Natural killer cell (primary cell): ENCODE data around the gene NR2F1-AS1. TPM values are rescaled to one million over a fixed set of nuclear protein-coding genes. Genes with fewer than 3 reads are reported as not detected.

Experiments used
- ATAC-seq, 3 donors: fragments of 150-1000 bp in 2 of 3; fragments of 200-7000 bp in 1 of 3; cut with Tn5 transposase; 1 replicate in 1 of 3; 2 replicates in 2 of 3; pipeline ENCODE4 v1.10.0; 2021; ENCODE audit warnings: mild to moderate bottlenecking in 2 of 3, moderate library complexity in 2 of 3
- DNase-seq, 2 donors: peaks; one replicate each; pipeline versions ENCODE4 v3.0.0 to v3.0.0-alpha.2; 2013 to 2021; ENCODE audit warnings: mixed read lengths in 1 of 2
- H3K27ac ChIP-seq: one replicate; pipeline ENCODE4 v1.5.1; 2013; ENCODE audit warnings: mild to moderate bottlenecking, low read length
- H3K27me3 ChIP-seq: one replicate; pipeline ENCODE4 v1.6.1; 2013; ENCODE audit warnings: low read length; ENCODE audit not compliant: control insufficient read depth, insufficient read depth
- H3K36me3 ChIP-seq: one replicate; pipeline ENCODE4 v1.6.1; 2013; ENCODE audit warnings: low read length; ENCODE audit not compliant: control insufficient read depth, insufficient read depth
- H3K4me1 ChIP-seq: one replicate; pipeline ENCODE4 v1.6.1; 2013; ENCODE audit warnings: low read length; ENCODE audit not compliant: control insufficient read depth, insufficient read depth
- H3K4me3 ChIP-seq: one replicate; pipeline ENCODE4 v1.5.1; 2013; ENCODE audit warnings: low read length
- H3K9me3 ChIP-seq: one replicate; pipeline ENCODE4 v1.6.1; 2013; ENCODE audit warnings: low read length; ENCODE audit not compliant: control insufficient read depth, insufficient read depth
- H3K27ac Mint-ChIP-seq, 2 donors: one replicate each; pipeline ENCODE4 v1.8.0; 2022; ENCODE audit warnings: mild to moderate bottlenecking in 2 of 2, mixed read lengths in 2 of 2, moderate library complexity in 1 of 2
- H3K27me3 Mint-ChIP-seq, 2 donors: one replicate each; pipeline ENCODE4 v1.8.0; 2022; ENCODE audit warnings: low read depth in 2 of 2, mixed read lengths in 2 of 2
- H3K36me3 Mint-ChIP-seq: one replicate; pipeline ENCODE4 v1.8.0; 2022; ENCODE audit warnings: mixed read lengths
- H3K4me1 Mint-ChIP-seq, 2 donors: one replicate each; pipeline ENCODE4 v1.8.0; 2022; ENCODE audit warnings: mixed read lengths in 2 of 2
- H3K4me3 Mint-ChIP-seq: one replicate; pipeline ENCODE4 v1.8.0; 2022; ENCODE audit warnings: mild to moderate bottlenecking, moderate library complexity, mixed read lengths
- H3K9me3 Mint-ChIP-seq, 2 donors: one replicate each; pipeline ENCODE4 v1.8.0; 2022; ENCODE audit warnings: mixed read lengths in 2 of 2
- WGBS: methylation state at CpG from one replicate; pipeline ENCODE4 v1.1.7; 2013; ENCODE audit warnings: missing lambda C conversion rate; ENCODE audit not compliant: insufficient coverage; 5-methylcytosine and 5-hydroxymethylcytosine counted together
- intact Hi-C: fragments of 100-400 bp; cut with micrococcal nuclease; formaldehyde crosslinking; loops from one replicate; pipeline ENCODE4 v1.14.2; 2022
- total RNA-seq, 4 donors: library from RNA; stranded (reverse); fragments of 120-200 nt in 1 of 4; gene quantifications; one replicate each; pipeline versions ENCODE4 v1.2.3 to v1.2.4, GENCODE V29; 2013 to 2022
- TF ChIP-seq, protein P1 (sequence below): fragments of 200-600 bp; IDR thresholded peaks from one replicate; pipeline ENCODE4 v1.8.0; 2022; ENCODE audit warnings: antibody characterized with exemption

NR2F1-AS1 gene
- total RNA-seq, 3 donors from 2014 or later (not counting 1 experiment from before 2014, with no cell fraction given): not detected

GRCh38 chr5:93604644-93605515 lies 23.9 kb upstream of the NR2F1-AS1 start:
- Histone ChIP-seq H3K27ac (no peak overlapping the region), H3K4me3 (no peak overlapping the region), H3K9me3 (no peaks in the 10 kb centered on the region), H3K4me1 (peaks cover 7% of the 10 kb centered on the region), H3K27me3 (peaks cover 78% of the 10 kb centered on the region), H3K36me3 (no peaks in the 10 kb centered on the region)
- H3K27me3 Mint-ChIP-seq: peaks cover 43 to 67% of the 10 kb centered on the region in 2 donors
- H3K36me3 Mint-ChIP-seq: peaks cover 8% of the 10 kb centered on the region
- intact Hi-C loops: loop anchor here (10.0 kb wide), 1 partner anchor 310 kb away; no protein-coding TSS in a partner anchor
- H3K27ac Mint-ChIP-seq: no peak overlapping the region
- no peaks in the 10 kb centered on the region for H3K9me3 Mint-ChIP-seq
- TF ChIP-seq, protein P1, sequence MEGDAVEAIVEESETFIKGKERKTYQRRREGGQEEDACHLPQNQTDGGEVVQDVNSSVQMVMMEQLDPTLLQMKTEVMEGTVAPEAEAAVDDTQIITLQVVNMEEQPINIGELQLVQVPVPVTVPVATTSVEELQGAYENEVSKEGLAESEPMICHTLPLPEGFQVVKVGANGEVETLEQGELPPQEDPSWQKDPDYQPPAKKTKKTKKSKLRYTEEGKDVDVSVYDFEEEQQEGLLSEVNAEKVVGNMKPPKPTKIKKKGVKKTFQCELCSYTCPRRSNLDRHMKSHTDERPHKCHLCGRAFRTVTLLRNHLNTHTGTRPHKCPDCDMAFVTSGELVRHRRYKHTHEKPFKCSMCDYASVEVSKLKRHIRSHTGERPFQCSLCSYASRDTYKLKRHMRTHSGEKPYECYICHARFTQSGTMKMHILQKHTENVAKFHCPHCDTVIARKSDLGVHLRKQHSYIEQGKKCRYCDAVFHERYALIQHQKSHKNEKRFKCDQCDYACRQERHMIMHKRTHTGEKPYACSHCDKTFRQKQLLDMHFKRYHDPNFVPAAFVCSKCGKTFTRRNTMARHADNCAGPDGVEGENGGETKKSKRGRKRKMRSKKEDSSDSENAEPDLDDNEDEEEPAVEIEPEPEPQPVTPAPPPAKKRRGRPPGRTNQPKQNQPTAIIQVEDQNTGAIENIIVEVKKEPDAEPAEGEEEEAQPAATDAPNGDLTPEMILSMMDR: no peak
- no peak overlapping the region for H3K4me3 Mint-ChIP-seq
- peaks cover 5 to 16% of the 10 kb centered on the region in 2 donors for H3K4me1 Mint-ChIP-seq
- WGBS: 0% methylated on average over 6 of the region's 10 CpGs
- ATAC-seq: no peak
- no peak for DNase-seq

GRCh38 chr5:93603793-93604643 lies 23.0 kb upstream of the NR2F1-AS1 start:
- ATAC-seq: no peak
- Mint-ChIP-seq H3K27me3 (peaks cover 34 to 59% of the 10 kb centered on the region in 2 donors), H3K9me3 (no peaks in the 10 kb centered on the region), H3K4me3 (no peak overlapping the region), H3K4me1 (peaks cover 5 to 16% of the 10 kb centered on the region in 2 donors), H3K36me3 (peaks cover 8% of the 10 kb centered on the region), H3K27ac (no peak overlapping the region)
- Histone ChIP-seq H3K27ac (no peak overlapping the region), H3K9me3 (no peaks in the 10 kb centered on the region), H3K27me3 (peaks cover 76% of the 10 kb centered on the region), H3K36me3 (no peaks in the 10 kb centered on the region), H3K4me3 (no peak overlapping the region), H3K4me1 (peaks cover 7% of the 10 kb centered on the region)
- DNase-seq: no peak
- TF ChIP-seq, protein P1: no peak
- intact Hi-C loops: loop anchor here (10.0 kb wide), 1 partner anchor 311 kb away; no protein-coding TSS in a partner anchor
- 12% methylated on average over 58 of the region's 58 CpGs for WGBS

DNA sequence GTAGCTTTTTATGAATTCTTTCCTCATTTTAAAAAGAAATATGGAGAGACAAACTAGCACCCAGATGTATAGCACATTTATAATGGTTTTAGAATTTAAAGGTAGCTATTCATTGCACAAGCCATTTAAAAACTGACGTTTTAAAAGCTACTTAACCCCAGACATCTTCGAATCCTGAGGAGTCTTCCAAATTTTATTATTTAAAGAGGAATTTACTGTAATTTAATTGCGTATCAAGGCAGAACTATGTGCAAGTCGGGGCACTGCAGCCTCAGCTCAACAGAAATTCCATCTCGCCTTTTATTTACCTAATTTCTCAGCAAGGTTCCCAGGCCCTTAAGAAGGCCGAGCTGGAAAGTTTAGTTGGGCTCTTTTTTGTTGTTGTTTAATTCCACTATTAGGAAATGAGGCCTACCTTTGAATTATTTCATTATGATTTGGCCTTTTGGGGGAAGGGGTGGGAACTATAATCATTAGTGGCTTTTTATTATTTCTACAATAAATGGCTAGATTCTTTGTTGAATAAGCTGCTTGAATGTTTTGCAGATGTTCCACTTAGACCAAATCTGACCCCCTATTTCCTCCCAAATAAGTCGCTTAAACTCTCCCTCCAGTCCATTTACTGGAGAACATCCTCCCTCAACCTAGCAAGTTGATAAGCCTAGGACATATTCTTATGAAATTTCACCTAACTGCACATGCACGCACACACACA lies 22.2 kb upstream of the NR2F1-AS1 start:
- Mint-ChIP-seq H3K4me3 (no peak overlapping the region), H3K27me3 (peaks cover 27 to 53% of the 10 kb centered on the region in 2 donors), H3K27ac (no peak overlapping the region), H3K4me1 (peaks cover 5 to 16% of the 10 kb centered on the region in 2 donors), H3K9me3 (no peaks in the 10 kb centered on the region), H3K36me3 (peaks cover 8% of the 10 kb centered on the region)
- TF ChIP-seq, protein P1: no peak
- 40% methylated on average over 3 of the region's 8 CpGs for WGBS
- no peaks in the 10 kb centered on the region for H3K9me3 ChIP-seq
- ATAC-seq (no peak), DNase-seq (no peak)
- H3K27ac ChIP-seq: no peak overlapping the region
- no peaks in the 10 kb centered on the region for H3K36me3 ChIP-seq
- H3K4me3 ChIP-seq: no peak overlapping the region
- H3K4me1 ChIP-seq: peaks cover 7% of the 10 kb centered on the region
- intact Hi-C loops: loop anchor here (10.0 kb wide), 1 partner anchor 312 kb away; no protein-coding TSS in a partner anchor
- peaks cover 75% of the 10 kb centered on the region for H3K27me3 ChIP-seq
